Fibroblast of villous mesenchyme (primary cell): ENCODE results near the gene TBC1D5. TPM values are rescaled to one million over a fixed set of nuclear protein-coding genes. Genes with fewer than 3 reads are reported as not detected.
A peak's percentile ranks its signal among the peaks of the same experiment; 100 is the strongest.

Source experiments
- DNase-seq: peaks from one replicate; pipeline ENCODE4 v3.0.0-alpha.2; 2010; ENCODE audit warnings: low read depth
- H3K4me3 ChIP-seq: 2 replicates; pipeline ENCODE4 v1.5.1; 2011; ENCODE audit warnings: low read depth, mild to moderate bottlenecking, low read length
- CTCF ChIP-seq: IDR thresholded peaks from 2 replicates; pipeline ENCODE4 v1.5.1; 2012; ENCODE audit warnings: low read depth, mild to moderate bottlenecking, low read length; ENCODE audit not compliant: insufficient read depth
- total RNA-seq: library from RNA; depleted of rRNA; stranded (reverse); fragments of >200 nt; gene quantifications from 2 replicates; pipeline ENCODE4 v1.2.3, GENCODE V29; 2012

TBC1D5 gene
- total RNA-seq, 1 donor = 107 TPM

- TF ChIP-seq CTCF = no peak
- no peak for DNase-seq
- H3K4me3 ChIP-seq = no peak overlapping the region
Measured at GRCh38 chr3:17207979-17208378, 534.5 kb downstream of the TBC1D5 start.

GRCh38 chr3:17207019-17207418 is 535.4 kb downstream of the TBC1D5 start:
- H3K4me3 ChIP-seq = no peak overlapping the region
- DNase-seq = no peak
- no peak for TF ChIP-seq CTCF

DNA sequence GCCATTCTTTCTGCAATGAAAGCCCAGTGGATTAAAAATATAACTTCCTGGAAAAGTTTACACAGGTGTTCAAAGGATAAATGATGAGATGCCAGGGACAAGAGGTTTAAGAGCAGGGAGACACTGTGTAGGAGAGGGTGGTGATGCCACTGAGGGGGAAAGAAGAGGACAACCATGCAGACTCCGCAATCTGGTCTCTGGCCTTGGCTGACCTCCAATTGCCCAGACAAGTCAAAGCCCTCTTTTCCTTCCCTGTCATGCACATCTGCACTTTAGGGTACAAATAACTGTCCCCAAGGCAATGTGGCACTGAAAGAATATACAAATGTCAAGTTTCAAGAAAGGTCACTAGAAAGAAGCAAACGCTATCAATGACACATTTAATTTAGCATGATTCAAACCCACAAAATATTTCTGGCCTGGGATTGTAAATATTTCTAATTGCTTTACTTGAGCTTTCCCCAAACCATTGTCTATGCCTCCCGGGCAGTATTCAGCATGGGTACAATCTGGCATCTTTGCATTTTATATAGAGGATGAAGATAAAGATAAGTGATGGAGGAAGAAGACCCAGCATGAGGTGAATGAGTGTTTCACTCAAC is 538.3 kb downstream of the TBC1D5 start:
- H3K4me3 ChIP-seq = no peak overlapping the region
- no peak for DNase-seq
- TF ChIP-seq CTCF = no peak

DNA sequence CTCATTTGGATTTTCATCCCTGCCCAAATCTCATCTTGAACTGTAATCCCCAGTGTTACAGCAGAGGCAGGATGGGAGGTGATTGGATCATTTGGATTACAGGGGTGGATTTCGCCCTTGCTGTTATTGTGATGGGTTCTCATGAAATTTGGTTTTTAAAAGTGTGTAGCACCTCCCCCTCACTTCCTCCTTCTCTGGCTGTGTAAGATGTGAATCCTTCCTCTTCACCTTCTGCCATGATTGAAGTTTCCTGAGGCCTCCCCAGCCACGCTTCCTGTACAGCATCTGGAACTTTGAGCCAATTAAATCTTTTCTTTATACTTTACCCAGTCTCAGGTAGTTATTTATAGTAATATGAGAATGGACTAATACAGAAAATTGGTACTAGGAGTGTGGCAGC is 540.9 kb downstream of the TBC1D5 start:
- TF ChIP-seq CTCF = no peak

DNA sequence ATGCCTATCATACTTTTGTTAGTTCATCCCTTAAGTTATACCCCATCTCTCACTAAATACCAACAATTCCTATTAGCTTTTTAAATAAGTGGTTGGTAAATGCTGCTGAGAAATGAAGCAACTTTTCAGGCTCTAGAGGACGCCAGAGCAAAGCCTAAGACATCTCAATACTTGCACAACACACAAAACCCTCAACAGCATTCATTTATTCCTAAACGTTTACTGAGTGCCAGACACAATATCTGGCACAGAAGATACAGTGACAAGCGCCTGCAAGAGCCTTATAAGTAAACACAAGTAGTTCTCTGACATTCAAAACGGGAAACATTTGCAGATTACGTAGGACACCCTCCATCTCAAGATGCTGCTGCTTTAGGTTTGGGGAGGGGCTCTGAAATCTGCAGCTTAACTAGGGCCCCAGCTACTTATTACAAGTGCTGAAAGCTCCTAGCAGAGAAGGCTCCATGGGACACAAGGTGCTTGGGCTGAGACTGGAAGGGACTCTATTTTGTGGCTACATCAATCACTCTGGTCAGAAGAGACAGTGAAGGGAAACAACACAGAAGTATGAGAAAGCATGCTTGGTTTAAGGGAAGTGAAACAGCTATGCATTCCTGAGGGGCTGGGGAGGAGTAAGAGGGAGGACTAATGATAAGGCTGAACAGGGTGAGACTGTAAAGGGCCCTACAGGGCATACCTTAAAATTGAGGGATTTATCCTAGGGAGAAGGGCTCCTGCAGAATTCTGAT is 546.4 kb downstream of the TBC1D5 start:
- DNase-seq = peak; percentile 57

More for the DNA sequence above, 540.9 kb downstream of the TBC1D5 start:
- no peak for DNase-seq
- H3K4me3 ChIP-seq = no peak overlapping the region

DNA sequence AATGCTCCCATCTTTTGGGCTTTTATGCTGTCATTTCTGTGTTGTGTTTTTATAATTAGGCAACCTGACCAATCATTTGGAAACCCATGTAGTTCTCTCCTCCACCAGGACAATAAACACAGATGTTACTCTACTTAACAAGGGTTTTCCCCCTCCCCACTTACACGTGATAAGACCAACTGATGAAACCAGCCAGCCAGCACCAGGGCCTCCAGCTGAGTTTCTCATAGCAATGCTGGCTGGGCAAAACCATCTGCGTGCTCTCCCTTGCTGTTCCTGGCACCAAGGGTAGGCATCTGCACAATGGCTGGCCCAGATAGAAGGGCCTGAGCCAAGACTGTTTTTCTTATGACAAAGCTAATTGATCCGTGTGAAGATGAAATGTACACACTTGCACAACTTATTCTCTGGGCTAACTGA is 547.2 kb downstream of the TBC1D5 start:
- TF ChIP-seq CTCF = no peak
- peak; percentile 47 for DNase-seq

More for the DNA sequence above, 546.4 kb downstream of the TBC1D5 start:
- no peak overlapping the region for H3K4me3 ChIP-seq
- TF ChIP-seq CTCF = peak; percentile 32

GRCh38 chr3:17194116-17194515 is 548.3 kb downstream of the TBC1D5 start:
- no peak for TF ChIP-seq CTCF
- H3K4me3 ChIP-seq = no peak overlapping the region
- DNase-seq = no peak

More for the DNA sequence above, 547.2 kb downstream of the TBC1D5 start:
- H3K4me3 ChIP-seq = no peak overlapping the region
